C4-2B (cell line): Measurements from ENCODE around the gene UBALD2.
"Not testable (repeated sequence)": the region's sequence is repeated elsewhere in the genome, so short reads cannot be mapped to it uniquely, and the experiment has no call there.

Source experiments
- H3K27ac ChIP-seq: fragments of 450-650 bp; 2 replicates; pipeline ENCODE4 v1.5.1; 2017
- CTCF ChIP-seq: fragments of 450-650 bp; conservative IDR thresholded peaks from 2 replicates; pipeline ENCODE4 v1.5.1; 2017; ENCODE audit warnings: mild to moderate bottlenecking
- ZFX ChIP-seq: fragments of 450-650 bp; IDR thresholded peaks from 2 replicates; pipeline ENCODE4 v1.6.1; 2017

The UBALD2 gene

GRCh38 chr17:76240461-76241203 is 24.5 kb upstream of the UBALD2 start, which contains the start of gene RNF157:
Gene RNF157, minus strand, starts transcription at chr17:76240493. Its CDS starts 253 bp downstream, at chr17:76240240.
- TF ChIP-seq CTCF (no peak), ZFX (no peak)
- peak within 1 kb of the TSS; percentile 72 for H3K27ac ChIP-seq

GRCh38 chr17:76241204-76241538 is 24.0 kb upstream of the UBALD2 start:
- TF ChIP-seq CTCF (no peak), ZFX (no peak)
- peak overlapping the region; percentile 72 for H3K27ac ChIP-seq

DNA sequence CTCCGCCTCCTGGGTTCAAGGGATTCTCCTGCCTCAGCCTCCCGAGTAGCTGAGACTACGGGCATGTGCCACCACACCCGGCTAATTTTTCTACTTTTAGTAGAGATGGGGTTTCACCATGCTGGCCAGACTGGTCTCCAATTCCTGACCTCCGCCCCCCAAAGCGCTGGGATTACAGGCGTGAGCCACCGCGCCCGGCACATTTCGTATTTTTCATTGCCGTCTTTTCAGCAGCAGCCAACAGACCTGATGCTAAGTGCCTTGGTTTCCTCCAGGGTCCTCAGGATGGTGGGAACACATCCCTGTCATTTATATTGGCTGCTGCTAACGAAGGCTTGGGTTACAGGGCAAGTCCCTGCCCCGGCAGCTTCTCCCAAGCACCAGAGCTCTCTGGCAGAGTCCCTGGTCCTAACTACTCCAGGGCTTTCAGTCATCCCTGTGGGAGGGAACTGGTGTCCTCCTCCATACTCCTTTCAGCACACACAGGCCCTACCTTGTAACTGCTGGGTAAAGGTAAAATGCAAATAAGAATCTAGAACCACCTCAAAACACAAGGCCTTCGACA is 23.4 kb upstream of the UBALD2 start:
- peak overlapping the region; percentile 72 for H3K27ac ChIP-seq
- TF ChIP-seq CTCF (no peak), ZFX (no peak)

DNA sequence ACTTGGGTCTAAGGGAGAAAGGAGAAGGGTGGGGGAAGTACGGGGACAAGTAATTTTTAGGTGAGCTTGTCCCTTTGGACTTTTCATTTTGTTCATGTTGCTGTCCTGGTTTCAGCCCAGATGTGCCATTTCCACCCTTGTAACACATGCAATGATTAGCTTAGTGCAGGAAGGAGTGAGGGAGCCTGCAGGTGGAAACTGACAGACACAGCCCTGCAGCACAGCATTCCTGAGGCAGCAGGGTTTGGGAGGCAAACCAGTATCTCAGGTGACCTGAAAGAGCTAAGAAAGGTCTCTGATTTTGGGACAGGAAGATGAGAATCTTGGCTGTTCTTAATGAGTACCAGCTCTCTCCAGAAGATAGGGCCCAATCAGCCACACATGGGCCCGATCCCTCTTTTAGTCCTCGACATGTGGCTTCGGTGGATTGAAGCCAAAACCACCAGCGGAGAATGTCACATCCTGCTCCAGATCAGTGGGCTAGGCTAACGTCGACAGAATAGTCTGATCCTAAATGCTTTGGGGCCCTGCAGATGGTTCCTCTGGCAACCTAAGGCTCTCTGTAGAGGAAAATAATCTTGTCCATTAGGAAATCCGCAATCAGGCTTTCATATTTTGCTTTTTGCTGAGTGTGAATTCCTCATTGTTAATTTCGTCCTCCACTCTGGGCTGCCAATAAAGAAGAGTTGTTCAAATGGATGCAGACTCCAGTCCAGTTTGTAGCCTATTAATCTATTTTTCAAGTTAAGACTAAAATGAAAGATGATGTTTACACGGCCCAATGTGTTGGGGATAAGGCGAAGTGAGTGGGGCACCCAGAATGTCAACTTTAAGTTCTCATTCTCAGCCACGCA is 21.1 kb upstream of the UBALD2 start:
- H3K27ac ChIP-seq, result no peak overlapping the region

DNA sequence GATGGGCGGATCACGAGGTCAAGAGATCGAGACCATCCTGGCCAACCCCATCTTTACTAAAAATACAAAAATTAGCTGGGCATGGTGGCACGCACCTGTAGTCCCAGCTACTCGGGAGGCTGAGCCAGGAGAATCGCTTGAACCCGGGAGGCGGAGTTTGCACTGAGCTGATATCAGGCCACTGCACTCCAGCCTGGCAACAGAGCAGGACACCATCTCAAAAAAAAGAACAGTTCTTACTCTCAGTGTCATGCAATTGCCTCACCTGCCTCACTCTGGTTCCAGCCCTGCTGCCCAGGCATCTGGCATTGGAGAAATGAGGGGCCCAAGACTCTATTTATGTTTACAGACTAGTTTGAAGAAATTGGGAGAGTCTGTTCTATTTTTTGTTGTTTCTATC is 20.4 kb upstream of the UBALD2 start:
- not testable (repeated sequence) for H3K27ac ChIP-seq

More for the DNA sequence above, 21.1 kb upstream of the UBALD2 start:
- no peak for TF ChIP-seq CTCF
- TF ChIP-seq ZFX, result no peak

- TF ChIP-seq CTCF (no peak), ZFX (no peak)
- H3K27ac ChIP-seq, result no peak overlapping the region
These were observed 18.8 kb upstream of the UBALD2 start for GRCh38 chr17:76246080-76247066.

DNA sequence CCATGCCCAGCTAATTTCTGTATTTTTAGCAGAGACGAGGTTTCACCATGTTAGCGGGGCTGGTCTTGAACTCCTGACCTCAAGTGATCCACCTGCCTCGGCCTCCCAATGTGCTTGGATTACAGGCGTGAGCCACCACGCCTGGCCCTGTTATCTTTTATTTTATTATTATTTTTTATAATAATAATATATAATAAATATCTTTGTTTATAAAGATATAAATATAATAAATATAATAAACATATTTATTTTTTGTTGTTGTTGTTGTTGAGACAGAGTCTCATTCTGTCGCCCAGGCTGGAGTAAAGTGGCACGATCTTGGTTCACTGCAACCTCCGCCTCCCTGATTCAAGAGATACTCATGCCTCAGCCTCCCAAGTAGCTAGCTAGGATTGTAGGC is 17.8 kb upstream of the UBALD2 start:
- H3K27ac ChIP-seq, result no peak overlapping the region
- TF ChIP-seq CTCF, result no peak
- no peak for TF ChIP-seq ZFX
